HG03378 (cell line): ENCODE measurements around the gene LAPTM5.
"Not testable (repeated sequence)": the region's sequence is repeated elsewhere in the genome, so short reads cannot be mapped to it uniquely, and the experiment has no call there.

Experiments
- ATAC-seq: cut with Tn5 transposase; IDR thresholded peaks from one replicate; pipeline ENCODE4 v1.9.1; 2021; ENCODE audit warnings: mild to moderate bottlenecking, moderate library complexity; ENCODE audit not compliant: unreplicated experiment

LAPTM5 gene

DNA sequence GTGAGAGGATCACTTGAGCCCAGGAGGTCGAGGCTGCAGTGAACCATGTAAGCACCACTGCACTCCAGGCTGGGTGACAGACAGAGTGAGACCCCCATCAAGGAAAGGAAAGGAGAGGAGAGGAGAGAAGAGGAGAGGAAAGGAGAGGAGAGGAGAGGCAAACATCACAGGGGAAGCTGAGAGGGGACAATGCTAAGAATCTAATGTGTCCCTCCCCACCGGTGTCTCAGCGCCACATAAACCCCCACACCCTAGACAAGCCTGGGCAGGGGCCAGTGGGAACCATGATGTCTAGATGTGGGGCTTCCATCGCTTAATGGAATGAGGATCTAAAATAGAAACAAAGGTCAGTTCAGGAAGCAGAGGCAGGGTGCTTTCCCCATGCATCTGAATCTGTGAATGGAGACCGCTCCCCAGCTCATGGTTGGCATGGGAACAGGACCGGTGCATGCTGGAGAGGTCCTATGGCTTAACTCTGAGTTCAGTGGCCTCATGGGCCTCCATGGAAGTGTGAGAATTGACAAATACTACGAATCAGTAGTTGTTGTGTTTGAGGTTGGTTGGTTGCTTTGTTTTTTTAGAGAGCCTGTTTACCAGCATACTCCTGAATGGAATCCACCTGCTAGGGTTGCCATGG is 16.3 kb upstream of the LAPTM5 start:
- no peak for ATAC-seq

DNA sequence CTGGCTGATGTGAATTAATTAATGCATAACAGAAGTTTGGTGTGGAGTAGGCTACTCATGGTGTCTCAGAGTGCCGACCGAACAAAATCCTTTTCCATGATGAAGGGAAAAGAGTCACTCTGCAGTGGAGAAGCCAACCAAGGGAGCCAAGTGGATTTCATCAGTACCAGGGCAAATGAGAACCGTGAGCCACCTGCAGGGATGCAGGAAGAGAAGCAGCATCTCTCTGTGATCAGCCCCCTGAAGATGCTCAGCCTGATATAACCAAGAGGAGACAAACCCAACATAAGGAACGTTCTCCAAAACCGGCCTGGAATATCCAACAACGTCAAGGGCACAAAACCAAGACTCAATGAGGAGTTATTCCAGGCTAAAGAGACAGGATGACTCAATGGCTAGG is 13.4 kb upstream of the LAPTM5 start:
- ATAC-seq, result no peak

DNA sequence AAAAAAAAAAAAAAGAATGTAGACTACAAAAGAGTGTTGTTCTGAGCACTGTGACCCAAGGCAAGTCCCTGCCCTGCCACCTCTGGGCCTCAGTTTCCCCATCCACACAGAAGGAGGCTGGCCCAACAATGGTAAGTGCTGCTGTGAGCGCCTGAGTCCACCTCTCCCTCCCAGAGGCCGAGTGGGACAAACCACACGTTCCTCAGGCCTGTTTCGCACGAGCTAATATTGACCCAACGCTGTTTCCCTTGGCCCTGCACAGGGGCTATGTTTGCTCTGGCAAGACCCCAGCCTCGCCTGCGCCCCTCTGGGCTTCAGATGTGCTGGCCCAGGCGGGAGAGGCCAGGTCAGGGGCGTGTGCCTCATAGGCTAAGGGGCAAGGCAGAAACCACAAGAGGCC is 12.6 kb upstream of the LAPTM5 start:
- no peak for ATAC-seq

DNA sequence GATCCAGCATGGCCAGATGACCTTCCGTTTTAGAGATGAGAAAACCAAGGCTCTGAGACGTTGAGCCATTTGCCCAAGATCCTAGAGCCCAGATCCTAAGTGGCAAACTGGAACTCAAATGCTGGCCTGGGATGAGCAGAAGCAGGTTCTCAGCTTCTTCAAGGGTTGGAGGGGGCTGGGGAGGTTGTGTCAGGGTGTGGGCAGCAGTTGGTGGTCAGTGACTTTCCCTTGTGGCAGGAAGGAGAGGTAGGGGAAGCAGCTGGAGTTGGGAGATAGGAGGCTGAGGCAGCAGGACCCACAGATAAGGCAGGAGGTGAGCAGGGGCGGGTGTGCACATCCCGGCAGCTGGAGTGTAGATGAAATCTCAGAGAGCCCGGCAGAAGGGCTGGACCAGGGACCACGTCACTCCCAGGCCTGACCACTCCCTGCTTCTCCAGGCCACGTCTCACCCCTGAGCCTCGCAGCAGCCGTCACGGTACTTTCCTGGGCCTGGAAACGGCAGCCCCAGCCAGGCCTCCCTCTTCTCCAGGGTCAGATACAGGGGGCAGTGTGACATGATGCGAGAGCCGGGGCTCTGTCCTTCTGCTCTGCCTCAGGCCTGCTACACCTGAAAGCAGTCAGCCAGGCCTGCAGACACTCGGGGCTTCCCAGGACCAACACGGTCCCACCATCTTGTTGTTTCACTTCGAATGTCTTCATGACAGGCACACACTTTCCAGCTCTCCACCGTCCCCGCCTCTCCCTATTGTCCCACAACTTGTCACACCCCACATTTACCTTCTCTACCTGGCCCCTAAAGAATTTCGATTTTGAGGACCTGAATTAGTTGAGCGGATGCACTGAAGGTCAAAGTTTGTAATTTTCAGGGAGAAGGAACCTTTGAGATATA is 11.5 kb upstream of the LAPTM5 start:
- no peak for ATAC-seq

DNA sequence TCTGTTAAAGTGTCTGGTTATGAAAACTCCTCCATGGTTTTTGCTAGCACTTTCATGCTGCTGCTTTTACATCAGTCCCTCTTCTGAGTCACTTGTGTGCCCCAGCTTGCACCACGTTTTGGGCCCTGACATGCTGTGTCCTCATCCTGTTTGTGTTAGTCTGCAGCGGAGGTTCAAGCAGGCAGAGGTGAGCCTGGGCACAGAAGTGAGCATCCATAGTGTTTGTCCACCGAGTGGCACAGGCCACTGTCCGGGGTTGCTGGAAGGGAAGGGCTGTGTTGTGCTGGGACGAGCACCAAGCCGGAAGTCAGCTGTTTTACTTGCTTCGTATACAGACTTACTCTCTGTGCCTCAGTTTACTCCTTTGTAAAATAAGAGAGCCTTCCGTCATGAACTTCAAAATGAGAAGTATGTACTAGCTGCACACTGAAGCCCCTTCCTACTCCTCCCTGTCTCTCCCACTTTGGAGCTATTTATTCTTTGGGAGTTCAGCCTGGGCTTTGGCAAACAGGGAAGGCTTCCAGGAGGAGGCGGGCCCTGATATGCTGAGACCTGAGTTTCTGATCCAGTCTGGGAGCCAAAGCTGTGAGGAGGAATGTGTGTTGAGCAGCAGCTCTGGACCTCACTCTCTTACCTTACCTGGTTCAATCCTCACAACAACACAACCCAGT is 10.7 kb upstream of the LAPTM5 start:
- ATAC-seq, result no peak

DNA sequence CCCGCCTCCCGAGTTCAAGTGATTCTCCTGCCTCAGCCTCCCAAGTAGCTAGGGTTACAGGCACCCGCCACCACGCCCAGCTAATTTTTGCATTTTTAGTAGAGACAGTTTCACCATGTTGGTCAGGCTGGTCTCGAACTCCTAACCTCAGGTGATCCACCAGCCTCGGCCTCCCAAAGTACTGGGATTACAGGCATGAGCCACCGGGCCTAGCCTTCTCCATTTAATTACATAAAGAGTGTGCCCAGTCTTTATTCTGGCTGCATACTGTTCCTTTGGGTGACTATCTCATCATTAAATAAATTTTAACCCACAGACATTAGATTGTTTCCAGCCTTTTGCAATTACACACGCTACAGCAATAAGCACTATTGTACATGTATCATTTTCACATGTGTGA is 9.4 kb upstream of the LAPTM5 start:
- not testable (repeated sequence) for ATAC-seq

DNA sequence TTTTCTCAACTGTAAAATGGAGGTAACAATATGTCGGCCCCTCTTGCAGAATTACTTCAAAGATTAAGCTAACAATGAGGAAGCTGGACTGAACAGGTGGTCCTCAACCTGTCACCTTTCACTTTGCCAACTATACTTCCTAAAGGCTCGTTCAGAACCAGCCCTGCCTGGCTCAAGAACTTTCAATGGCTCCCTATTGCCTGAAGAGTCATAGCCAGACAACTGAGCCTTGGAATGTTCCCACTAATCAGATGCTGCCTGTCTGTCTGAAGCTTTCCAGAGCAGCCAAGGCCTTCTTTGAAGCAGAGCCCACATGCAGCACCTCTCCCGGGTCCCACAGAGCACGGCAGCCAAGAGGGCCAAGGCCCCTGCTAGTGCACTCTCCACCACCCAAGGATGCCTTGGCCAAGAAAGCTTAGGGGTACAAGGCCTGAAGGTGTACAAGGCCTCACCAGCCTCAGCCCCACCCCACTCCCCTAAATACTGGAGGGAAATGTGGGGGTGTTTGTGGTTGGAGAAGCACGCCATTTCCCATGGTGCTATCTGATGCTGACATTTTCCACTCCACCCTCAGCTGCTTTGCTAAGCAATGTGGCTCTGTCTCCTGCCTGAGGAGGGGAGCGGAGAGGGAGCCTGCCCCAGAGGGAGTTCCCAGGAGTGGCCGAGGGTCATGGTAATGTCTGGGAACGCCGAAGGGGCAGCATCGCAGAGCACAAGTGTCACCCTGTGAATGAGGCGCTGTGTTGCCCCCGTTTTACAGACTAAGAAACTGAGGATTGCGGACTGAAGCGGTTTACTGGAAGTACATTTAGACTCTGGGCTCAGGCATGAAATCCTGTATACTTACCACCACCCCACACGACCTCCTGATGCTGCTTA is 8.2 kb upstream of the LAPTM5 start:
- no peak for ATAC-seq

DNA sequence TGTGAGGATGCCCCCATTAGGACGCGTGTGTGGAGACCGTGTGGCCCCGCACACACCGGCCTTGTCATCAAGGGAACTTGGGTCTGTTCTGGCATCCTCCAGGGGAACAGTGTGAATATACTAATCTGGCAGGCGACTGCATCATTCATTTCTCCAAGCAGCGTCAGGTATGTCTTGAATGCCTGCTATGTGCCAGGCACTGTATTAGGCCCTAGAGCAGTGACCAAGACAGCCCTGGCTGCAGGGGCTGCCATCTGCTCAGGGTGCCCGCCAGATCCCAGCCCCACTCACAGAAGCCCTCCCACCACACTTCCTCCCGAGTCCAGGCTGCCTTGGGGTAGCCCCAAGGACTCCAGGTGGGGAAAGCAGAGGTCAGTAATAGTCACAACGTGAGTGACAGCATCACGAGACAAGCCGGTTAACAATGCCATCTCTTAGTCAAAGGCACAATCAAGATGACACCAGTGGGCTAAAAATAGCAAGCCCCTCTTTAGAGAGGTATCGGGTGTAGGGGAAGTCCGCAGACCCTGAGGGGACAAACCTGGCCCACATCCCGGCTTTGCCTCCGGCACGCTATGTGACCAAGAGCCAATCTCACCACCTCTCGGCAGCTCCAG is 7.5 kb upstream of the LAPTM5 start:
- peak; percentile 46 for ATAC-seq

DNA sequence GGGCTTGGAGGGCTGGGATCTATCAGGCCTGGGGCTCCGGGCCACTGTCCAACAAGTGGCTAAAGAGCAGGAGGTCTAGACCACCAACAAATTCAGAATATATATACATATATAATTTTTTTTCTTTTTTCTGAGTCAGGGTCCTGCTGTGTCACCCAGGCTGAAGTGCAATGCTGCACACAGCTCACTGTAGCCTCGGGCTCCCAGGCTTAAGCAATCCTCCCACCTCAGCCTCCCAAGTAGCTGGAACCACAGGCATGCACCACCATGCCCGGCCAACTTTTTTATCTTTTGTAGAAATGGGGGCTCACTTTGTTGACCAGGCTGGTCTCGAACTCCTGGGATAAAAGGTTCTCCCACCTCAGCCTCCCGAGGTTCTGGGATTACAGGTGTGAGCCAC is 6.8 kb upstream of the LAPTM5 start:
- no peak for ATAC-seq

DNA sequence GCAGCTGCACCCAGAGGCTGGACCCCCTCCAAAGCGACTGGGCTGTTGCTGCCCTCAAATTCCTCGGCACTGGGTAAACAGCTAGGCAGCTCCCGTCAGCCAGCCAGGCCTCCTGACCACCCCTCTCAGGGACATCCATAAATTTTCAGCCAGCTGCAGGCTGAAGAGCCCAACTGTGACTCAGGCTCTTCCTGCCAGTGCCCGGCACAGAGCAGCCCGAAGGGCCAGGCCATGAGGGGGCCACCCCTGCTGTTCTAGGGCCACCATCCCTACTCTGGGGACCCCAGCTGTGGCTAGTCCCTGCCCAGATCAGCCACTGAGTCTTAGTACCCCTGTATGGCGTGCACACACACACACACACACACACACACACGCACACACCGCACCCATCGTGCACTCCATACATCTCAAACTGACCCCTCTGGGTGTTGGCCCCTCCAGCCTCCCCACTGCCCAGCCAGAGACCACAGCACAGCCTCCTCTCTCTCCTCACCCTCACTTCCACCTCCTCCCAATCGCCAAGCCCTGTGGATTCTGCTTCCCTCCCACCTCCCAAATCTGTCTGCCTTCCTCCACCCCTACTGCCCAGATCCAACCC is 6.2 kb upstream of the LAPTM5 start:
- no peak for ATAC-seq

DNA sequence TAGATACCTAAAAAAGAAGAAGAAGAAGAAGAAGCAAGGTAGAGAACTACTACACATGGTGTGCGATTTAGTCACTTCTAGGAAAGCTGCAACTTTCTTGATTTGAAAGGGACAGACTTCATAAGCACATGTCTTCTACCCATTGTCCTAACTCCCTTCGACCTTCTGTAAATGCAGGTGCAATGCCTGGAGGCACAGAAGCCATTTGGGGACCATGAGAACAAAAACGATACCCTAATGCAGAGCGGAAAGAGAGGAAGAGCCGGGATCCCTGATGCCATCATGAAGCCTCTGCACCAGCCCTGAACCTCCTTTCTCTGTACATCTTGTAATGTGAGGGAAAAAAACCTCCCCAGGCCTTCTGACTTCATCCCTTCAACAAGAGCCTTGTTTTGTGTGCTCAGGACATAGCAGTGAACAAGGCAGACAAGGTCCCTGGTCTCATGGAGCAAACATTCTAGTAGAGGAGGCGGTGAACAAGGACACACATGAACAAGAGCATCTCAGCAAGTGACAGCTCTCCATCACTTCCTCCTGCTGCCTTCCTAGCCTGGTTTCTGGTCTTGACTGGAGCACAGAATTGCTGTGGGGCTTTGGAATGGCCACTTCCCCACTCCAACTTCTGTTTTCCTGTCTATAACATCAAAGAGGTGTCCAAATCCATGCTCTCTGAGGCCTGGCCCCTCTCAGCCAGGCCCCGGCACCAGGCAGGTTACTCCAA is 5.5 kb upstream of the LAPTM5 start:
- no peak for ATAC-seq

DNA sequence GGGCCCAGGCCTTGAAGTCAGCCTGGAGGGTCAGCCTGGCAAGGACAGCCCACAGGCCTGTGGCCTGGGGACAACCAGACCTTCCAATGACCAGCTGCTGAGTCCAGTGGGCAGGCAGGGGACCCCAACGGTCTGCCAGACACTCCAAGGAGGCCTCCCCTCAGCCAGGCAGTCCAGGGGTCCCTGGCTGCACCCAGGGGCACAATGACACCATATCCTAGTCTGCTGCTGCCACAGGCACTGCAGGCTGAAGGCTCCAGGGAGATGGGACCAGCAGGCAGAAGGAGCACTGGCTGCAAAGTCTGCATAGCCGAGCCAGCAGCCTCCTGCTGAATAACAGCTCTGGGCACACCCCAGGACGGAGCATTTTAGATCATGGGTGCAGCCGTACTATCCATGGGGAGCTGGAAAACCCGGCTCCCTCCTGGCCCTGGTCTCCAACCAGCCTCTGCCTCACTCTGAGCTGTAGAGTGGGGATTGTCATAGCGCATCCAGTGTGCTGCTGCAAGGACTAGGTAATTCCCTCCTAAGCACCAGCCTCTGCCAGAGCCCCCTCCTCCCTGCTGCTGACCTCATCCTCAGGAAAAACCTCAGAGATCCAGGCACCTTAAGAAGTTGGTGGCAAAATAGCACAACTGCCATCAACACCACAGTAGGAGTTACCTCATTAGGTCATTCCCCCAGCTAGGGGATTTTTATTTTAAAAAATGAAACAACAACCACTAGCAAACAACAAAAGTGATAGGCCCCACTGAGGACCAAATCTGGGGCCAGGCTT is 4.8 kb upstream of the LAPTM5 start:
- ATAC-seq, result no peak

DNA sequence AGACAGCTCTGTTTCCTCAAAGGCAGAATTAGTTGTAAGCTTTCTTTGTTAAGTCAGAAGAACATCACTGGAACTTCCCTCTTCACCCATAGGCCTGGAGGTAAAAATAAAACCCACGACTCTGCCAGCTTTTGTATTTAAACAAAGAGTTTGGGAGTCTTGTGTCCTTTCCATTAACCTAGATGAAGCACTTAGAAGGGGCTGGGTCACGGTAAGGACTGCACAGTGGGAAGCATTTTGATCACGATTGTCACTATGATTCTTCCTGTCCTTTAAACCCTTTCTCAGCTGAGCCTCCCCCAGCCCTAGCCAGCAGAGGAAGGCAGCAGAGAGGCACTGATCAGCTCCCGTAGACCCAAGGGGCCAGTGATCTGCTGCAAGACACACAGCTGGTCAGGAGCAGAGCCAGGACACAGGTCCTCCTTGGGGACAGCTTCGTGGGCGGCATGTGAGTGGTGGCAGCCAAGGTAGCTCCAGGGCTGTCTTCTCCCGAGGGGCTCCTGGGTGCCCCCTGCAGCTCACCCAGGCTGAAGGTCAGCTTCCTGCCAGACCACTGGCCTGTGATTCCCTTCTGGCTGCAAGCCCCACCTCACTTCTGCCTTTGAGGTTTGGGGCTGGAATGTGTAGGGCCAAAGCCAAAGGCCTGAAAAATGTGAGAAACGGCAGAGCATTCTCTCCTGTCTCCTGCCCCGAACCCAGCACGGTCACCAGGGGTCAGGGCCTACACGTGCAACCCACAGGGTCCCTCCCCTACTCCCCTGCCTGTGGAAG is 4.0 kb upstream of the LAPTM5 start:
- no peak for ATAC-seq

DNA sequence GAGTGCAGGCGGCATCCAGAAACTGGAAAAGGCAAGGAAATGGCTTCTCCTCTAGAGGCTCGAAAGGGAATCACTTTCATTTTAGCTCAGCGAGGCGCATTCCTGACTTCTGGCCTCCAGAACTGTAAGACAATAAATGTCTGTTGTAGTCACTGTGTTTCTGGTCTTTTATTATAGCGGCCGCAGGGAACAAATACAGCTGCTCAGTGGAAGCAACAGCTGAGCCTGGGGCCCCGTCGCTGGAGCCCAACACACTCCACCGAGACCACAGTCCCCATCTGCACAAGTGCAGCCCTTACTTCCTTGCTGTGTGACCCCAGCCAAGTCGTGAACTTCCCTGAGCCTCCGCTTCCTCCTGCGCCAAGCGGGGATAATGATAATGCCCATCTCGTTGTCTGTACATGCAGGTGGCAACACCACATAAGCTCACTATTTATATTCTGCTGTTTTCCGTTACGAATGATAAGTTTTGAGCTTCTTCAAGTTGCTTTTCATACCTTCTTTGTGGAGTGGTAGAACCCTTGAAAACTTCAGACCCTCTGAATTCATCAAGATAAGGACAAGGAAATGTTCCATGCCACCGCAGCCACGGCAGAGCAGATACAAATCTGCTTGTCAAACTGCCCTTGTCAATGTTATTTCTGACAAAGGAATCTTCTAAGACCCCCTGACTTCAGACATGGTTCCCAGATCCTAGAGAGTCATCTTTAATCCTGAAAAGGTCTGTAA is 3.2 kb upstream of the LAPTM5 start:
- ATAC-seq, result no peak

DNA sequence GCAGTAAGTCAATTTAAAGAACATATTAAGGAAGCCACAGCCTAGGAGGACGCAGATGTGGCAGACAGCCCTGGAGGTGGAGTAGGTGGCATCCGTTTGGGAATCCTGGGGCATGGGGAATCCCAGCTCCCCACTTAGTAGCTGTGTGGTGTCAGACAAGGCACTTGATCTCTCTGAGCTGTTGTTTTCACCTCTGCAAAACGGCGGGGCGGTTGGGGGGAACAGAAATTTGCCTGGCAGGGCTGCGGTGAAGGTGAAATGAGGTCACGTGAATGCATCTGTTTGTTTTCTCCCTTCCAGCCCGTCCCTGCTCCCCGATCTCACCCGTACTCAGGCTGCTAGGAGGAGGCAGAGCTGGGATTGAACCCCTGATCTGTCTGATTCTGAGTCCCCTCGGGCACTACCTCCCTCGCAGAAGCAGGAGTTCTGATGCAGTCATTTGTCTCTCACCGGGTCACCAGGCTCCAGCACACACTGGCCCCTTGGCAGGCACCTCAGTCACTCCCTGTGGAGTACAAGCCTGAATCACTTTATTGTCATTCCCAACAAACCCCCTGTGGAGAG is 2.2 kb upstream of the LAPTM5 start:
- ATAC-seq, result no peak

DNA sequence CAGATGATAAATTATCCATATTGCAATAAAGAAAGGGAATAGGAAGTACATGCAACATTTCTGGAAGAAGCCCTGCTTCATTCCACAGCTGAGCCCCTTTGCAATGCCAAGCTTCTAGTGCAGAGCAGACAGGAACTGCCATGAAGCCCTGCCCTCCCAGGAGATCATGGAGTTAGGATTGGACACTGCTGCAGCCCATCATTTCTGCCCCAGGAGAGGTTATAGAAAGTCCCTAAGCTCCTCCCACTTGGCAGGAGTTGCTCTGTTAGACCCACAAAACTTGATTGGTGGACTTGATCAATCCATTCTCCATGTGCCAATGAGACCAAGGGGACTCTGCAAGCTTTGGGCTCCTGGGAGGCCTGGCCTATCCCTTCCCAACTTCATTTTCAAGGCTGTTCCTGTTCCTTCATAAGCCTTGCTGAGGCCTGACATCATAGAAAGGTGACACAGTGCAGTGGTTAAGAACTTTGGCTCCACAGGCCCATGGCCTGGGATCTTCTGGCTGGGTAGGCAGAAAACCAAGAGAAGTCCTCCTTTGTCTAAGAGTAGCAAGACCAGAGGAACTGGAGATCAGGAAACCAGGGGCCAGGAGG is 1.3 kb upstream of the LAPTM5 start:
- ATAC-seq, result no peak
